ENCODE data around the gene CCDC47.

CCDC47 gene

GRCh38 chr17:63716426-63716825 lies 57.0 kb downstream of the CCDC47 start:
- CTCF ChIA-PET: interaction anchor here (0.6 to 1.0 kb wide), 2 partner anchors 20 to 291 kb away, joined by 3 to 4 read pairs; no protein-coding TSS in a partner anchor
- H3K9me3 ChIP-seq (ENCODE audit: control insufficient read depth, insufficient read depth, low read depth, low read length): no peaks in the 10 kb centered on the region
- TF ChIP-seq ZNF830 (tag by site-specific recombination; IDR thresholded peaks at IDR 0.05; ENCODE audit: low read depth) (no peak), ZBTB8A (tag by site-specific recombination; IDR thresholded peaks at IDR 0.05) (no peak), ZNF518A (tag by site-specific recombination; conservative IDR thresholded peaks at IDR 0.05; ENCODE audit: low read depth) (no peak), ZNF514 (tag by site-specific recombination; IDR thresholded peaks at IDR 0.05) (no peak), ZIC2 (tag by site-specific recombination; IDR thresholded peaks at IDR 0.05) (no peak), ZNF266 (tag by site-specific recombination; IDR thresholded peaks at IDR 0.05; ENCODE audit: low read depth) (no peak), ZNF362 (tag by site-specific recombination; IDR thresholded peaks at IDR 0.05) (no peak), ZNF555 (tag by site-specific recombination; conservative IDR thresholded peaks at IDR 0.05) (no peak), CTCF (tag by site-specific recombination; IDR thresholded peaks at IDR 0.05) (no peak), PRDM6 (tag by site-specific recombination; IDR thresholded peaks at IDR 0.05) (no peak), ZNF148 (tag by site-specific recombination; IDR thresholded peaks at IDR 0.05; ENCODE audit: borderline replicate concordance) (no peak), ZNF174 (tag by site-specific recombination; IDR thresholded peaks at IDR 0.05) (no peak), ZNF580 (tag by site-specific recombination; IDR thresholded peaks at IDR 0.05) (no peak), ZNF302 (tag by site-specific recombination; IDR thresholded peaks at IDR 0.05; ENCODE audit: low read depth) (no peak), ZNF692 (tag by site-specific recombination; IDR thresholded peaks at IDR 0.05) (no peak), SP3 (tag by site-specific recombination; IDR thresholded peaks at IDR 0.05) (no peak)
- POLR2A ChIA-PET: interaction anchor here (1.1 kb wide), 1 partner anchor 94 kb away, joined by 4 read pairs; the partner anchor contains the start of gene MAP3K3
- no peak overlapping the region for H3K4me3 ChIP-seq (ENCODE audit: low read depth, low read length)
- 0 out of 2 replicates have a peak, but pooled peaks cover 2% of the 10 kb centered on the region for H3K4me1 ChIP-seq (ENCODE audit: control insufficient read depth, insufficient read depth, low read length)
- H3K36me3 ChIP-seq (ENCODE audit: control insufficient read depth in 2 of 2, insufficient read depth in 1 of 2, low read length in 2 of 2): peaks cover 21 to 44% of the 10 kb centered on the region in 2 experiments
- no peak overlapping the region for H3K27ac ChIP-seq (ENCODE audit: extremely low read depth, low read depth, low read length)
